Measurements from ENCODE around the gene PCDHGA1.
"Not testable (repeated sequence)": the region's sequence is repeated elsewhere in the genome, so short reads cannot be mapped to it uniquely, and the experiment has no call there.

PCDHGA1 gene

GRCh38 chr5:141326088-141326854 lies 4.0 kb upstream of the PCDHGA1 start:
- H3K27me3 ChIP-seq (ENCODE audit: insufficient read depth, low read length): peaks cover 31% of the 10 kb centered on the region
- peaks cover 5% of the 10 kb centered on the region for H3K4me1 ChIP-seq (ENCODE audit: control insufficient read depth, insufficient read depth, low read length, unreplicated experiment)
- H3K36me3 ChIP-seq (ENCODE audit: insufficient read depth, low read length): no peaks in the 10 kb centered on the region
- H3K27ac ChIP-seq (ENCODE audit: low read depth, low read length): no peak overlapping the region
- peak overlapping the region; percentile 69 for H3K4me3 ChIP-seq (ENCODE audit: low read depth, low read length)
- peak overlapping the region; percentile 60 for H2AFZ ChIP-seq (ENCODE audit: low read length, unreplicated experiment)
- H3K79me2 ChIP-seq (ENCODE audit: control insufficient read depth, insufficient read depth, low read length, unreplicated experiment): no peaks in the 10 kb centered on the region

- Histone ChIP-seq H2AFZ (ENCODE audit: low read length, unreplicated experiment) (no peak overlapping the region), H3K36me3 (ENCODE audit: insufficient read depth, low read length) (no peaks in the 10 kb centered on the region), H3K4me1 (ENCODE audit: control insufficient read depth, insufficient read depth, low read length, unreplicated experiment) (peaks cover 5% of the 10 kb centered on the region), H3K4me3 (ENCODE audit: low read depth, low read length) (no peak overlapping the region), H3K27me3 (ENCODE audit: insufficient read depth, low read length) (peaks cover 50% of the 10 kb centered on the region), H3K27ac (ENCODE audit: low read depth, low read length) (no peak overlapping the region), H3K79me2 (ENCODE audit: control insufficient read depth, insufficient read depth, low read length, unreplicated experiment) (no peaks in the 10 kb centered on the region)
Measured at GRCh38 chr5:141328231-141328630, 2.1 kb upstream of the PCDHGA1 start.

- H3K4me1 ChIP-seq (ENCODE audit: control insufficient read depth, insufficient read depth, low read length, unreplicated experiment); H3K27ac ChIP-seq (ENCODE audit: low read depth, low read length); H2AFZ ChIP-seq (ENCODE audit: low read length, unreplicated experiment); H3K36me3 ChIP-seq (ENCODE audit: insufficient read depth, low read length); H3K4me3 ChIP-seq (ENCODE audit: low read depth, low read length); H3K79me2 ChIP-seq (ENCODE audit: control insufficient read depth, insufficient read depth, low read length, unreplicated experiment): not testable (repeated sequence)
- H3K27me3 ChIP-seq (ENCODE audit: insufficient read depth, low read length): peaks cover 89% of the 10 kb centered on the region
Measured at GRCh38 chr5:141332571-141332970, 2.3 kb downstream of the PCDHGA1 start.

- Histone ChIP-seq H3K27me3 (ENCODE audit: insufficient read depth, low read length) (peaks cover 74% of the 10 kb centered on the region), H2AFZ (ENCODE audit: low read length, unreplicated experiment) (peak within 1 kb of the TSS; percentile 57), H3K4me3 (ENCODE audit: low read depth, low read length) (peak within 1 kb of the TSS; percentile 70), H3K4me1 (ENCODE audit: control insufficient read depth, insufficient read depth, low read length, unreplicated experiment) (no peaks in the 10 kb centered on the region), H3K27ac (ENCODE audit: low read depth, low read length) (no peak within 1 kb of the TSS), H3K79me2 (ENCODE audit: control insufficient read depth, insufficient read depth, low read length, unreplicated experiment) (no peaks in the 10 kb centered on the region), H3K36me3 (ENCODE audit: insufficient read depth, low read length) (no peaks in the 10 kb centered on the region)
Measured at GRCh38 chr5:141338538-141339306, 8.4 kb downstream of the PCDHGA1 start, which contains the start of gene PCDHGA2. PCDHGA2 (plus strand) TSS chr5:141338760.

GRCh38 chr5:141340781-141341354 lies 10.6 kb downstream of the PCDHGA1 start:
- not testable (repeated sequence) for H3K36me3 ChIP-seq (ENCODE audit: insufficient read depth, low read length); H2AFZ ChIP-seq (ENCODE audit: low read length, unreplicated experiment); H3K79me2 ChIP-seq (ENCODE audit: control insufficient read depth, insufficient read depth, low read length, unreplicated experiment); H3K4me3 ChIP-seq (ENCODE audit: low read depth, low read length); H3K27ac ChIP-seq (ENCODE audit: low read depth, low read length); H3K4me1 ChIP-seq (ENCODE audit: control insufficient read depth, insufficient read depth, low read length, unreplicated experiment)
- H3K27me3 ChIP-seq (ENCODE audit: insufficient read depth, low read length): peaks cover 71% of the 10 kb centered on the region

GRCh38 chr5:141342773-141343172 lies 12.5 kb downstream of the PCDHGA1 start:
- Histone ChIP-seq H3K36me3 (ENCODE audit: insufficient read depth, low read length) (no peaks in the 10 kb centered on the region), H2AFZ (ENCODE audit: low read length, unreplicated experiment) (no peak overlapping the region), H3K4me3 (ENCODE audit: low read depth, low read length) (no peak overlapping the region), H3K27me3 (ENCODE audit: insufficient read depth, low read length) (peaks cover 64% of the 10 kb centered on the region), H3K27ac (ENCODE audit: low read depth, low read length) (no peak overlapping the region), H3K79me2 (ENCODE audit: control insufficient read depth, insufficient read depth, low read length, unreplicated experiment) (no peaks in the 10 kb centered on the region), H3K4me1 (ENCODE audit: control insufficient read depth, insufficient read depth, low read length, unreplicated experiment) (no peaks in the 10 kb centered on the region)

GRCh38 chr5:141343242-141343952 lies 13.1 kb downstream of the PCDHGA1 start, which contains the start of gene PCDHGA3:
PCDHGA3 (plus strand) TSS chr5:141343829; CDS start chr5:141344034, 205 bp downstream.
- H2AFZ ChIP-seq (ENCODE audit: low read length, unreplicated experiment): no peak within 1 kb of the TSS
- no peaks in the 10 kb centered on the region for H3K4me1 ChIP-seq (ENCODE audit: control insufficient read depth, insufficient read depth, low read length, unreplicated experiment)
- no peaks in the 10 kb centered on the region for H3K36me3 ChIP-seq (ENCODE audit: insufficient read depth, low read length)
- H3K27ac ChIP-seq (ENCODE audit: low read depth, low read length): no peak within 1 kb of the TSS
- H3K79me2 ChIP-seq (ENCODE audit: control insufficient read depth, insufficient read depth, low read length, unreplicated experiment): no peaks in the 10 kb centered on the region
- H3K27me3 ChIP-seq (ENCODE audit: insufficient read depth, low read length): peaks cover 64% of the 10 kb centered on the region
- H3K4me3 ChIP-seq (ENCODE audit: low read depth, low read length): peak within 1 kb of the TSS; percentile 41; the same call in 1 of the 2 replicates

- Histone ChIP-seq H3K4me3 (ENCODE audit: low read depth, low read length) (peak overlapping the region; percentile 41; the same call in 1 of the 2 replicates), H3K27me3 (ENCODE audit: insufficient read depth, low read length) (peaks cover 66% of the 10 kb centered on the region), H3K4me1 (ENCODE audit: control insufficient read depth, insufficient read depth, low read length, unreplicated experiment) (no peaks in the 10 kb centered on the region), H3K36me3 (ENCODE audit: insufficient read depth, low read length) (no peaks in the 10 kb centered on the region), H3K27ac (ENCODE audit: low read depth, low read length) (no peak overlapping the region), H3K79me2 (ENCODE audit: control insufficient read depth, insufficient read depth, low read length, unreplicated experiment) (no peaks in the 10 kb centered on the region), H2AFZ (ENCODE audit: low read length, unreplicated experiment) (no peak overlapping the region)
Measured at GRCh38 chr5:141343953-141344463, 13.7 kb downstream of the PCDHGA1 start.

- H3K79me2 ChIP-seq (ENCODE audit: control insufficient read depth, insufficient read depth, low read length, unreplicated experiment): no peaks in the 10 kb centered on the region
- H3K27me3 ChIP-seq (ENCODE audit: insufficient read depth, low read length): peaks cover 60% of the 10 kb centered on the region
- no peak overlapping the region for H3K27ac ChIP-seq (ENCODE audit: low read depth, low read length)
- no peaks in the 10 kb centered on the region for H3K4me1 ChIP-seq (ENCODE audit: control insufficient read depth, insufficient read depth, low read length, unreplicated experiment)
- no peaks in the 10 kb centered on the region for H3K36me3 ChIP-seq (ENCODE audit: insufficient read depth, low read length)
- H2AFZ ChIP-seq (ENCODE audit: low read length, unreplicated experiment): no peak overlapping the region
- no peak overlapping the region for H3K4me3 ChIP-seq (ENCODE audit: low read depth, low read length)
Measured at GRCh38 chr5:141345327-141345726, 15.0 kb downstream of the PCDHGA1 start.

- H3K4me1 ChIP-seq (ENCODE audit: control insufficient read depth, insufficient read depth, low read length, unreplicated experiment); H2AFZ ChIP-seq (ENCODE audit: low read length, unreplicated experiment); H3K27ac ChIP-seq (ENCODE audit: low read depth, low read length); H3K79me2 ChIP-seq (ENCODE audit: control insufficient read depth, insufficient read depth, low read length, unreplicated experiment); H3K4me3 ChIP-seq (ENCODE audit: low read depth, low read length); H3K36me3 ChIP-seq (ENCODE audit: insufficient read depth, low read length): not testable (repeated sequence)
- peaks cover 63% of the 10 kb centered on the region for H3K27me3 ChIP-seq (ENCODE audit: insufficient read depth, low read length)
Measured at GRCh38 chr5:141346017-141346416, 15.7 kb downstream of the PCDHGA1 start.
